ENCODE results near the gene THNSL1.

GRCh38 chr10:25017661-25018060 is 1.2 kb downstream of the THNSL1 start:
- no peak for TF ChIP-seq CTCF (conservative IDR thresholded peaks at IDR 0.05; ENCODE audit: low read length)
- no peak for TF ChIP-seq EZH2phosphoT487 (IDR thresholded peaks at IDR 0.05; ENCODE audit: borderline replicate concordance, low read depth, low read length)

Measured in OCI-LY7 (cell line).